ENCODE data around the gene CHCHD10.

CHCHD10 gene

DNA sequence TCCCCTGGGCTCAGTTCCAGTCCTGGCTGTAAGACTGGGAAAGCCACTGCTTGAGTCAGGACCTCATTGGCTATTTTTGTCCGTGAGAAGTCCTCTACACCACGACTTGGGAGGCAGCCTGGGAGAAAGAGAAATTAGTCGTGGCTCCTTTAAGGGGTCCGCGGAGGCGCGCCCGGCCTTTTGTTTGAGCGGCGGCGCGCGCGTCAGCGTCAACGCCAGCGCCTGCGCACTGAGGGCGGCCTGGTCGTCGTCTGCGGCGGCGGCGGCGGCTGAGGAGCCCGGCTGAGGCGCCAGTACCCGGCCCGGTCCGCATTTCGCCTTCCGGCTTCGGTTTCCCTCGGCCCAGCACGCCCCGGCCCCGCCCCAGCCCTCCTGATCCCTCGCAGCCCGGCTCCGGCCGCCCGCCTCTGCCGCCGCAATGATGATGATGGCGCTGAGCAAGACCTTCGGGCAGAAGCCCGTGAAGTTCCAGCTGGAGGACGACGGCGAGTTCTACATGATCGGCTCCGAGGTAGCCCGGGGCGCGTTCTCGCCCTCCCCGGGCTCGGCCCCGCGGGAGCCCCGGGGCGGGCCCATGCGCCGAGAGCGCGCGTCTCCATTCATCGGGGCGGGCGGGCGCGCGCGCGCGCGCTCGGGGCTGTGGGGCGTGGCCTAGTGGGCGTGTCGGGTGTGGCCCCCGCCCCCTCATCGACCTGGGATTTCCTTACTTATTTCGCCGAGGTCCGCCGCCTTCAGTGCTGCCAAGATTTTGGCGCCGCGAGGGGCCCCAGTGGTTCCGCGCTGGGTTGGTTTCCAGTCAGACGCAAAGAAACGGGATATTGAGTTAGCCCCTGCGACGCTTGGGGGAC lies 19.2 kb upstream of the CHCHD10 start, which contains the start of gene SMARCB1:
Gene SMARCB1, plus strand, starts transcription at position 215 of the 848 bp plus-strand sequence. Its CDS starts 204 bp downstream, at position 419.
- peak; percentile 93 for DNase-seq

DNA sequence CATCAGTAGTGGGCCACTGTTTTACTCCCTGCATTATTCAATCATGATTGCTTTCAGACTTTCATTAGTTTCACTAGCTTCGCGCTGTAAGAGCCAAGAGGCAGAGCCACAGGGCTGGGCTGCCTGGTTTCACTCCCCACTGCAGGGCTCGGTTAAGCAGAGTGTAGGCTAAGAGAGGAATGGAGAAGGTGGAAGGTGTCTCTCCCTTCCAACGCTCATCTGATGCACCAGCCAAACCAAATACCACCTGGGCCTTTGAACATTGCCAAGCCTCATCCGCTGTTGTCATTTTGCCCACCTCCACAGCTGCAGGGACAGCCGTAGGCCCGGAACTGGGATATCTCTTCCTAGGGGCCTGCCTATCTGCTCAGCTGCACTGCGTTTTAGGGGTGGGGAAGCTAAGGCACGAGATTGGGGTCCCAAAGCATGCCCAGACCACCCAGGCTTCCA lies 18.5 kb upstream of the CHCHD10 start:
- no peak for DNase-seq

DNA sequence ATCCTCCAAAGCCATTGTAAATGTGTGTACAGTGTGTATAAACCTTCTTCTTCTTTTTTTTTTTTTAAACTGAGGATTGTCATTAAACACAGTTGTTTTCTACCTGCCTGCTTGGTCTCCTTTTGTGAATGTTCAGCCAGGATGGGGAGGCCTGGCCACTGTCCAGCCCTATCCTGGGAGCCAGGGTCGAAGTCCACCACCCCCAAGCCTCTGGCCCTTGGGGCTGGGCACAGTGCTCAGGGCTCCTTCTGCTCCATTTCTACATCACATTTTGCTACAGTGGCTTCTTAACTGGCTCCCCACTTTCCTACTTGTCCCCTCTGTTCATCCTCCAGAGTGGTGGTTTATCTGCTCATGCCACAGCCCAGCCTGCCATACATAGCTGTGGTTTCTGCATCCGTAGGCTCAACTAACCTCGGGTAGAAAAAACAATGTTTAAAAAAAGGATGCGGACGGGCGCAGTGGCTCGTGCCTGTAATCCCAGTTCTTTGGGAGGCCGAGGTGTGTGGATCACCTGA lies 16.5 kb upstream of the CHCHD10 start:
- DNase-seq: no peak

DNA sequence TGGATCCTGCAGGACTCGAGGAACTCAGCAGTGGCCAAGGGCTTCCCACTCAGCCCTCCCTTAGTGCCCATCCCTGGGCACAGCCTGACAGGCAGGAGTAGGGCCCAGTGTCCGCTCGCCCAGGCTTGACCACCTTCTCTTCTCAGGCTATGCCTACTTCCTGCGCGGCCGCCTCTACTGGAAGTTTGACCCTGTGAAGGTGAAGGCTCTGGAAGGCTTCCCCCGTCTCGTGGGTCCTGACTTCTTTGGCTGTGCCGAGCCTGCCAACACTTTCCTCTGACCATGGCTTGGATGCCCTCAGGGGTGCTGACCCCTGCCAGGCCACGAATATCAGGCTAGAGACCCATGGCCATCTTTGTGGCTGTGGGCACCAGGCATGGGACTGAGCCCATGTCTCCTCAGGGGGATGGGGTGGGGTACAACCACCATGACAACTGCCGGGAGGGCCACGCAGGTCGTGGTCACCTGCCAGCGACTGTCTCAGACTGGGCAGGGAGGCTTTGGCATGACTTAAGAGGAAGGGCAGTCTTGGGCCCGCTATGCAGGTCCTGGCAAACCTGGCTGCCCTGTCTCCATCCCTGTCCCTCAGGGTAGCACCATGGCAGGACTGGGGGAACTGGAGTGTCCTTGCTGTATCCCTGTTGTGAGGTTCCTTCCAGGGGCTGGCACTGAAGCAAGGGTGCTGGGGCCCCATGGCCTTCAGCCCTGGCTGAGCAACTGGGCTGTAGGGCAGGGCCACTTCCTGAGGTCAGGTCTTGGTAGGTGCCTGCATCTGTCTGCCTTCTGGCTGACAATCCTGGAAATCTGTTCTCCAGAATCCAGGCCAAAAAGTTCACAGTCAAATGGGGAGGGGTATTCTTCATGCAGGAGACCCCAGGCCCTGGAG lies 15.7 kb upstream of the CHCHD10 start:
- DNase-seq: no peak

DNA sequence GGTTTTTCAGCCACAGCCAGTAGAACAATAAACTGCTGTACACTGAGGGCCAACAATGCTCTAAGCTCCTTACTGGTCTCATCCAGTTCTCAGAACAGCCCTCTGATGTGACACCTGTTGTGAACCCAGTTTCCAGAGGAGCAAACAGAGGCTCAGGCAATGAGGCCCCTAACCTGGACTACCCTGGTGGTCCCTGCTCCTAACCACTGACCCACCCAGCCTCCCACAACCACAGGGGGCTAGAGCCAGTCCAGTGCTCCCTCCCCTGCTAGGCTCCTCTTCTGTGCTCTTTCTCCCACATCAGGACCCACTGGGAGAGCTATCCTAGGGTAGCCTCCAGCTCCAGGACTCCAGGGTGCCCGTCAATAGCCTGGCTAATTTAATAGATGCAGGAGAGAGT lies 14.9 kb upstream of the CHCHD10 start:
- no peak for DNase-seq

DNA sequence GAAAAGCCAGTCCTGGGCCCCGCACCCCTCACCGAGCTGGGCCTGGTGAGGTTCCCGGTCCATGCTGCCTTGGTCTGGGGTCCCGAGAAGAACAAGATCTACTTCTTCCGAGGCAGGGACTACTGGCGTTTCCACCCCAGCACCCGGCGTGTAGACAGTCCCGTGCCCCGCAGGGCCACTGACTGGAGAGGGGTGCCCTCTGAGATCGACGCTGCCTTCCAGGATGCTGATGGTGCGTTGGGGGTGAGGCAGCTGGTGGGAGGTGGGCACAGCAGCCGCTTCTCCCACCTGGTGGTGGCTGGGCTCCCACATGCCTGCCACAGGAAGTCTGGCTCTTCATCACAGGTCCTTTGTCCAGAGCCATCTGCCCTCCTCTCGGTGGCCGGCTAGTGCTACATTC lies 14.5 kb upstream of the CHCHD10 start:
- DNase-seq: no peak

DNA sequence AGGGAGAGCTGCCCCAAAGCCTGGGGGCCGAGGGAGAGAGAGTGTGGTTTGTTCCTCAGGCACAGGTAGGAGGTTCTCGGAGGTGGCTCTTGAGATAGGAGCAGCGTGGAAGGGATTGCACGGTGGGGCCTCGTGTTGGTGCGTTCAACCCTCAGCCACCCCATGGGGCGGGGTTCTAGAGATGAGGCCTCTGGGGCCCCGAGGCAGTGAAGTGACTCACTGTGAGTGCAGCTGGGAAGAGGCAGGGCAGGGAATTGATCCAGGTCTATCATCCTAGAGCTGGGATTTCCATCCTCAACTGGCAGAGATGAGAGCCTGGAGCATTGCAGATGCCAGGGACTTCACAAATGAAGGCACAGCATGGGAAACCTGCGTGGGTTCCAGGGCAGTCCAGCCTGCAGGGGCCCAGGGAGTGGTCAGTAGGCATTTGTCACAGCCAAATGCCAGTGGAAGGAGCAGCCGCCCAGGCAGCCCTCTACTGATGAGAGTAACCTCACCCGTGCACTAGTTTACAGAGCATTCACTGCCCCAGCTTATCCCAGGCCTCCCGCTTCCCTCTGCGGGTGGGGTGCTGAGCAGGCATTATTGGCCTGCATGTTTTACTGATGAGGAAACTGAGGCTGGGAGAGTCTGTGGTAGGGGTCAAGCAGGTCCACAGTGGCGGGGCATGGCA lies 13.9 kb upstream of the CHCHD10 start:
- DNase-seq: no peak

DNA sequence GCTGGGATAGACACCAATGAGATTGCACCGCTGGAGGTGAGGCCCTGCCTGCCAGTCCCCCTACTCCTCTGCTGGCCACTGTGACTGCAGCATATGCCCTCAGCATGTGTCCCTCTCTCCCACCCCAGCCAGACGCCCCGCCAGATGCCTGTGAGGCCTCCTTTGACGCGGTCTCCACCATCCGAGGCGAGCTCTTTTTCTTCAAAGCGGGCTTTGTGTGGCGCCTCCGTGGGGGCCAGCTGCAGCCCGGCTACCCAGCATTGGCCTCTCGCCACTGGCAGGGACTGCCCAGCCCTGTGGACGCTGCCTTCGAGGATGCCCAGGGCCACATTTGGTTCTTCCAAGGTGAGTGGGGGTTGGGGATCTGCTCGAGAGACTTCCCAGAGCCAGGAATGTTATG lies 13.3 kb upstream of the CHCHD10 start:
- DNase-seq: no peak

DNA sequence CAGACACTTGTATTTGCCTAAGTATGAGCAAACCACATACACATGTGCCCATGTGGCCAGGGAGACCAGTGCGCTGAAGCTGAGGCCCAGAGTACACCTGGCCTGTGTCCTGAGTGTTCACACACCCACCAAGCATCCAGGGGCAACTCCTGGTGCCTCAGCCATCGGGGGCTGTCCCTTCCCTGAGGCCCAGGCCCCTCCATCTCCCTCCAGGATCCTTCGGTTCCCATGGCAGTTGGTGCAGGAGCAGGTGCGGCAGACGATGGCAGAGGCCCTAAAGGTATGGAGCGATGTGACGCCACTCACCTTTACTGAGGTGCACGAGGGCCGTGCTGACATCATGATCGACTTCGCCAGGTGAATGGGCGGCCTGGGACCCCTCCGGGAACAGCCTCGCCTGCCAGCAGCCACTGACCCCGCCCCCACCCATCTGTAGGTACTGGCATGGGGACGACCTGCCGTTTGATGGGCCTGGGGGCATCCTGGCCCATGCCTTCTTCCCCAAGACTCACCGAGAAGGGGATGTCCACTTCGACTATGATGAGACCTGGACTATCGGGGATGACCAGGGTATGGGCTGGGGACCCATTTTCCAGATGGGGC lies 12.5 kb upstream of the CHCHD10 start:
- DNase-seq: no peak

DNA sequence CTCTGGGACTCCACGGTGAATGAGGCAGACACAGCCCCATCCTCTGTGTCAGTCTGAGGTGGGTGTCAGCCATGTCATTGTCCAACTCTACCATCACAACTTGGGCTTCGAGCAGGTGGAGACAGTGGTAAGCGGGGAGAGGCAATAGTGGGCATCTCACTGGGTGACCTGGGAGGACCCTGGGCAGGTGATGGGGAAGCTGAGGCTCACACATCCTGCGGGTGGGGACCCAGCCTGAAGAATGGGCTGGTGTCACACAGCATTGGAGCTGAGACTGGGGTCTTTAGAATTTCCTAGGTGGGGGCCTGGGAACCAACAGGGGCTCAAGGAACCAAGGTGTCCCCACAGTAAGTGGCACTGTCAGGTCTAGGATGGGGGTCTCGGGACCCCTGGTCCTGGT lies 12.0 kb upstream of the CHCHD10 start:
- no peak for DNase-seq

DNA sequence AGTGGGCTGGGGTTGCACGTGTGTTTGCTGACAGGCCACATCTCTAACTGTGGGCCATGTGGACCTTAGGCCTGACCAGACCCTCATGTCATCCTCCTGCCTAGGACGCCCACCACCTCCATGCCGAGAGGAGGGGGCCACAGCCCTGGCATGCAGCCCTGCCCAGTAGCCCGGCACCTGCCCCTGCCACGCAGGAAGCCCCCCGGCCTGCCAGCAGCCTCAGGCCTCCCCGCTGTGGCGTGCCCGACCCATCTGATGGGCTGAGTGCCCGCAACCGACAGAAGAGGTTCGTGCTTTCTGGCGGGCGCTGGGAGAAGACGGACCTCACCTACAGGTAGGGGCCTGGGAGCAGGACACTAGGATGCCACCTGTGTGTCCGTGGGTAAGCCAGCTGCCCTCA lies 11.3 kb upstream of the CHCHD10 start:
- DNase-seq: no peak

DNA sequence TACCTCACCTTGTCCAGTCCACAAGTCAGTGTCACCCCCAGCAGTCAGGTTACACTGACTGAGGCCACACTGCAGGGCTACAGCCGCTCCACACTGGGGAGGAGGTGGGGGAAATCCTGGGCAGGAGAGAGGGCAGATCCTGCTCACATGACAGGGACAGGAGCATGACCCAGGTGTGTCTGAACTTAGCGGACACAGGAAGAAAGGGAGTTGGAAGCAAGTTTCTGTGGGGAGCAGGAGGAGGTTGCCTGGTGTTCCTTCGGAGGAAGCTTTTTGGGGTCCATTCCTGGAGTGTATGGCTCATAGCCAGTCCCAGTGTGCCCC lies 10.8 kb upstream of the CHCHD10 start:
- no peak for DNase-seq

DNA sequence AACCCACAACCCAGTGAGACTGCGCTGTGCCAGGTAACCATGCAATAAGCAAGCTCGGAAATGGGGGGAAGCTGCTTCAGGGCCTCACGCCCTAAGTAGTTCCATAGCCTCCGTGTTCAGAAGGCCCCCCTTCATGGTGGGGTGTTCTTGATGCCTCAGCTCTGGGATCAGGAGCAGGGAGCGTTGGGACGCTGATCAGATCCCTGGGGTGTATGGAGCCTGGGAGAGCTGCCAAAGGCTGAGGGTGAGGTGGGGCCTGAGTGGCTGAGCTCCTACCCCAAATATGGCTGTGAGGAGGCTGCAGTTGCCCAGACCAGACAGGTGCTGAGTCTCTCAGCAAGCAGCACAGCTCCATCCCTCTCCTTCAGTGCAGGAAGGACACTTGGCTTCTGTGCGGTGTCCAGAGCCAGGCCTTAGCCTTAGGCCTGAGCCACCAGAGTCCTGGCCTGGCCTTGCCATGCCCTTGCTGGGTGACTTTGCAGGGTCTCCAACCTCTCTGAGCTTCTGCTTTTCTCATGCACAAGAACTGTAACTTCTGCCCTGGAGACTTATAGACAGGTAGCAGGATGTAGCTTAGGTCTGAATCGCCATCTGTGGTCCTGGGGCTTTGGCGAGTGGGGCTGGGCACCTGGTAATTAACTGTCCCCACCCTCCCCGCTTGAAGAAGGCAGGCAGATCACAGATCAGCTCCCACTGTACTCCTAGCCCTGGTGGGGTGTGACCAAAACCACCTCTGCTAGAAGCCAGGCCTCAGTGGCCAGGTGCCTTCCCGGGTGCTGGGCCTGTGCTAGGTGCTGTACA lies 10.2 kb upstream of the CHCHD10 start:
- no peak for DNase-seq

DNA sequence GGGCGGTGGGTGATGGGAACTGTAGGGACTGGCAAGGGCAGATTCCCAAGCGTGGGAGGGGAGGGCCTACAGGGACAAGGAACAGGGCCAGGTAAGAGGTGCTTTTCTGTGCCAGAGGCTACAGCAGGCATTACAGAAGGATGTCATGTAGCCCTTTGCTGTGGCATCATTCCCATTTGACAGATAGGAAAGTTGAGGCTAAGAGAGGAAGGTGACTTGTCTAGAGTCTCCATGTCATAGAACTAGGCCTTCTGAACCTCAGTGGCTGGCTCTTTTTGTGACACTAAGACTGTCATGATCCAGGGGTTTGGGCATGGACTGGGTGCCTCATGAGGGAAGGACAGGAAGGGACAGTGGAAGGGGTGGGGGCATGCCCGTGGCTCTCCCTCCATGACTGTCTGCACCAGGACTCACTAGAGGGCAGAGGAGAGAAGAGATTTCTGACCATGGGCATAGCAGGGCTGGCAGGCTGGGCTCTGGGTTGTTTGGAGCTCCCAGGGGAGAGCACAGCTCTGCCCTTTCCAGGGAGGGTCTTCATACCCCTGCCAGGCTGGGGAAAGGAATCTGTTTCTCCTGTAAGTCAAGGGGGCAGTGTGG lies 8.1 kb upstream of the CHCHD10 start:
- no peak for DNase-seq

DNA sequence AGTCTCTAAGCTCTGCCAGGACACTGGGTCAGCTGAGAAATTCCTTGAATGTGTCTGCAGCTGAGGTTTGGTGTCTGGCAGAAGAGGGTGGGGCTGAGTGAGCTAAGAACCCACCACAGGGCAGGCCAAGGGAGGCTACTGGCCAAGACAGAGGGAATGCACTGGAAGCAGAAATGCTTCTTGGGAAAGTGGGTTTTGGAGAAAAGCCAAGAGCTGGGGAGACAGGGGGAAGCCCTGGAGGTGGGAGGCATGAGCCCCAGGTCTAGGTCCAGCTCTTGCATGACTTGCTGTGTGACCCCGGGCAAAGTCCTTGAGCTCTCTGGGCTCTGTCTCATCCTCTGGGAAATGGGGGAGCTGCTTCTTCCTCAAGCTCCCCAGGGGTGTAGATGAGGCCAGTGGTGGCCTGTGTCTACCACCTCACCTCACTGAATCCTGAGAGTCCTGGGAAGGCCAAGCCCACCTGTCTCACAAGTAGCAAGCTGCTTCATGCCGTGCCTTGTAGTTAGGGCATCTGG lies 7.2 kb upstream of the CHCHD10 start:
- no peak for DNase-seq

DNA sequence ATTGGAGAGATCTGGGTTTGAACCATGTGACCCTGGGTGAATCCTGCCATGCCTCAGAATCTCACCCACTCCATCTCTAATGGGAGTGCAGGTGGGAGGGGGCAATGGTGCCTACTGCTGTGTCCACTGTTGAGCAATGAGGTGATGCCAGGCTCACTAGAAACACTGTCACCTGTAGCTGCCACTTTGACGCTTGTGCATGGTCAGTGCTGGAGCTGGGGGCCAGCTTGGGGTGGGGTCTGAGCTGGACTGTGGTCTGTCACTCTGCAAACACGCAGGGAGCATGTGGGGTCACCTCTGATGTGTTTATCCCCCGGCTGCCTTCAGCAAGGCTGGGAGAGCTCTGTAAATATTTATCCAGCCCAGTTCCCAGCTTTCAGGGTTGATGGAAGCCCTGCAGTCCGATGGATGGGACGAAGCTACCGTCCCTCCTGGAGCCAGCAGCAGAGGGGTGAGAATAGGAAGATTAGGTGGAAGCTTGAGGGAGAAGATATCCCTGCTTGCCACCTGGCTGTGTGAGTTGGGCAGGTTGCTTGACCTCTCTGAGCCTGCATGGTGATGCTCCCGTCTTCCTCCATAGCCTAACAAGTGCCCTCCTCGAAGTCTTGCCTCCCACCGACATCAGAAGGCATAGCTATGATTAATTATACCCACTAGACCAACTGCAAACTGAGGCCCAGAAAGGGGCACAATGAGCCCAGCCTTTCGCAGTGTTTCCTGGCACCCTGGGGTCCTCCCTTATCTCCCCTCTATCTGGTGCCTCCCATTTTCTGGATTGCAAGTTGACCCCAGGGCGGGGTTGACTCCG lies 6.5 kb upstream of the CHCHD10 start:
- DNase-seq: no peak

DNA sequence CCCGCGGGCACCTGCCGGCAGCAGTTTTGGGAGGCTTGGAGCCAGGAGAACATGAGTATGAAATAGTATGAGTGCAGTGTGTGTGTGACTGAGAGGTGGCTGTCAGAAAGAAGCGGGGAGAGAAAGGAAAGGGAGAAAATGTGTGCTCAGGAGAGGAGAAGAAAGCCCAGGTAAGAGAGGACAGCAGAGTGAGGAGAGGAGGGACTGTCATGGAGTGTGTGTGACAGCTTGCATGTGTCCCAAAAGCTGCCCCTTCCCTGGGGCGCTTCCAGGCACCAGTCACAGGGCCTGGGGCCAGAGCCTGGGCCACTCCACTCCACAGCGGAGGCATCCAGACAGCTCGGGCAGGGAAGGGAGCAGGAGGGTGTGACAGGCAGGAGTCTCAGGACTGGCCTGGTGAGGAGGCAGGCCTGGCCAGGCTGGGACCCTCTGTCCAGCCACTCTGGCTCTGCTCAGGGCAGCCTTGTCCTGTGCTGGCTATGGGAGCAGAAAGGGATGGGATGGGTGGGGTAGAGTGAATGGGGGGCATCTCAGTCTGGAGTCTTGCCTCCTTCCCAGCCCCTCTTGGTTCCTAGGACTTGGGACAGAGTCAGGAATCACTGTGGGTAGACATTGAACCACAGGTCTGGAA lies 5.8 kb upstream of the CHCHD10 start:
- DNase-seq: no peak

DNA sequence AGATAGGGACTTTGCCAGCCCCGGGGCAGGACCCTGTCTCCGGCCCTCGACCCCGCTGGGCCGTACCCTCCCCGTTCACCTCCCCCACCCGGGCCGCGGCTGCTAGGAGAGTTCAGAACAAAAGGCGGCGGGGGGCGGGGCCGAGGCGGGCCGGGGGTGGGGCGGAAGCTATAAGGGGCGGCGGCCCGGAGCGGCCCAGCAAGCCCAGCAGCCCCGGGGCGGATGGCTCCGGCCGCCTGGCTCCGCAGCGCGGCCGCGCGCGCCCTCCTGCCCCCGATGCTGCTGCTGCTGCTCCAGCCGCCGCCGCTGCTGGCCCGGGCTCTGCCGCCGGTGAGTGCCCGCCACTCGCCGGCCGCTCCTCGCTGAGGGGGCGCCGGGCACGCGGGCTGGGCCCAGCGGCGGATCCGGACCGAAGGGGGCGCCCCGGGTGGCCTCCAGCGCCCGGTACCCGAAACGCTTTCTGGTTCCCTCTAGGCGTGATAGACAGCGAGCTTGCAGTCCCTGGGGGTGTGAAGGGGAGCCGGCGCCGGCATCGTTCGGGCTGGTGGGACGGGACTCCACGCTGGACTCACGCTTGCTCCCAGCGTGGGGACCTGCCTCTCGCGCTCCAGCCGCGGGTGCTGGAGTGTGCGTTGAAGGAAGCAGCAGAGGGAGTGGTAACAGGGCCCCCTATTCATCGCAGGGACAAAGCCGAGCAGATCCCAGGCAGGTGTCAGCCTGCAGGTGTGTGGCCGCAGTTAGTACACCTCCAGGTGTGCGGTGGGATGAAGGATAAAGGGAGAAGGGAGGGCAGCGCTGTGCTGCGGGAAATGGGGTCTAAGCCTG lies 5.1 kb upstream of the CHCHD10 start, which contains the start of gene MMP11:
Gene MMP11, plus strand, starts transcription at position 201 of the 825 bp plus-strand sequence. Its CDS starts 22 bp downstream, at position 223.
- DNase-seq: peak; percentile 55

DNA sequence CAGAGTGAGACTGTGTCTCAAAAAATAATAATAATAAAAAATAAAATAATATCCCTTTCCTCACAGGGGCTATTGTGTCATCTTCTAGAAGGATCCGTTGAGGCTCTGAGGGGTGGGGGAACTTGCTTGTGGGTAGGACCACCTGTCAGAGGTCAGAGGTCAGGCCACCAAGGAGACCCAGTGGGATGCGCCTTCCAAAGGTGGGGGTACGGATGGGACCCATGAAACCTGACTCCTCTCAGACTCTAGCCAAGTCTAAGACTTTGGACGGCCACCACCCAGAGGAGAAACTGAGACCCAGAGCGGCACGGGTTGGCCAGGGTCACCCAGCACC lies 4.5 kb upstream of the CHCHD10 start:
- DNase-seq: no peak
